H1 (cell line): Measurements from ENCODE around the gene TPRX1. TPM values are rescaled to one million over a fixed set of nuclear protein-coding genes. Genes with fewer than 3 reads are reported as not detected.

Source experiments
- CTCF ChIA-PET: fragments of 300-600 bp; sonication (Branson Sonifier 250); formaldehyde crosslinking; loops from one replicate; lab custom pipeline; 2021; ENCODE audit not compliant: partially characterized antibody; lab: Charles Lee
- POLR2A ChIA-PET: fragments of 300-600 bp; sonication (Branson Sonifier 250); formaldehyde crosslinking; loops from one replicate; lab custom pipeline; 2021; ENCODE audit warnings: inconsistent platforms; ENCODE audit not compliant: partially characterized antibody; lab: Charles Lee
- DNase-seq, 2 experiments: peaks; one replicate each; pipeline versions ENCODE4 v3.0.0 to v3.0.0-alpha.2; 2010 to 2022; ENCODE audit warnings: low spot score in 2 of 2, low read depth in 1 of 2, mixed read lengths in 1 of 2
- FAIRE-seq: peaks from 2 replicates; lab custom pipeline; 2011; peaks lifted over from hg19 to GRCh38; lab: Jason Lieb, UNC
- H2AFZ ChIP-seq: 2 replicates; pipeline ENCODE4 v1.8.1; 2012; ENCODE audit warnings: low read length, inconsistent platforms
- H2AK5ac ChIP-seq: 2 replicates; pipeline ENCODE4 v1.6.1; 2013; ENCODE audit warnings: low read depth, low read length
- H2BK120ac ChIP-seq: replicated peaks from 2 replicates; pipeline ENCODE3; 2013; ENCODE audit warnings: low read depth, low read length, inconsistent platforms
- H2BK12ac ChIP-seq: 2 replicates; pipeline ENCODE4 v1.6.1; 2013; ENCODE audit warnings: low read depth, low read length
- H2BK15ac ChIP-seq: 2 replicates; pipeline ENCODE4 v1.6.1; 2013; ENCODE audit warnings: low read length
- H2BK20ac ChIP-seq: 2 replicates; pipeline ENCODE4 v1.6.1; 2013; ENCODE audit warnings: low read length
- H2BK5ac ChIP-seq: 2 replicates; pipeline ENCODE4 v1.6.1; 2013; ENCODE audit warnings: low read depth, low read length
- H3K14ac ChIP-seq: 2 replicates; pipeline ENCODE4 v1.6.1; 2013; ENCODE audit warnings: inconsistent platforms; ENCODE audit not compliant: insufficient read length
- H3K18ac ChIP-seq: 2 replicates; pipeline ENCODE4 v1.6.1; 2013; ENCODE audit warnings: low read length; ENCODE audit errors: extremely low read depth
- H3K23ac ChIP-seq: 2 replicates; pipeline ENCODE4 v1.6.1; 2013; ENCODE audit warnings: inconsistent platforms; ENCODE audit not compliant: insufficient read length
- H3K23me2 ChIP-seq: 2 replicates; pipeline ENCODE4 v1.6.1; 2013; ENCODE audit warnings: low read depth, low read length
- H3K27ac ChIP-seq: 2 replicates; pipeline ENCODE4 v1.6.1; 2011; ENCODE audit warnings: low read depth, low read length, inconsistent platforms
- H3K27me3 ChIP-seq, 4 experiments: replicated peaks in 1 of 4; 1 replicate in 1 of 4; 2 replicates in 3 of 4; pipeline versions ENCODE4 v1.6.1 to v1.8.1; 2011 to 2013; ENCODE audit warnings: low read length in 3 of 4, mild to moderate bottlenecking in 3 of 4, inconsistent platforms in 2 of 4, mixed read lengths in 2 of 4, moderate library complexity in 1 of 4; ENCODE audit not compliant: control insufficient read depth in 3 of 4, insufficient read depth in 3 of 4; ENCODE audit errors: extremely low read depth in 1 of 4
- H3K36me3 ChIP-seq, 4 experiments: 2 replicates each; pipeline versions ENCODE4 v1.6.1 to v1.8.1; 2011 to 2013; ENCODE audit warnings: mild to moderate bottlenecking in 4 of 4, low read length in 3 of 4, moderate library complexity in 2 of 4, control low read depth in 1 of 4, inconsistent platforms in 1 of 4; ENCODE audit not compliant: insufficient read depth in 4 of 4, control insufficient read depth in 2 of 4
- H3K4ac ChIP-seq: replicated peaks from 2 replicates; pipeline ENCODE3; 2013; ENCODE audit warnings: low read length, low read depth, mixed read lengths, inconsistent platforms; ENCODE audit not compliant: insufficient read length
- H3K4me1 ChIP-seq, 4 experiments: replicated peaks in 1 of 4; 1 replicate in 1 of 4; 2 replicates in 3 of 4; pipeline versions ENCODE4 v1.6.1 to v1.8.1; 2011 to 2013; ENCODE audit warnings: low read length in 3 of 4, inconsistent platforms in 2 of 4, mixed read lengths in 1 of 4; ENCODE audit not compliant: insufficient read depth in 4 of 4, control insufficient read depth in 3 of 4
- H3K4me2 ChIP-seq, 2 experiments: 2 replicates each; pipeline versions ENCODE4 v1.6.1 to v1.8.1; 2011 to 2013; ENCODE audit warnings: low read depth in 2 of 2, low read length in 2 of 2, control low read depth in 1 of 2, inconsistent platforms in 1 of 2, mild to moderate bottlenecking in 1 of 2; ENCODE audit not compliant: insufficient read depth in 1 of 2
- H3K4me3 ChIP-seq, 4 experiments: fragments of 200-600, 300-600 bp in 1 of 4; sonication (generic), shearing (Covaris generic), sonication (Bioruptor Twin) in 1 of 4; 2 replicates each; pipeline versions ENCODE4 v1.5.1 to v1.8.1; 2011 to 2016; ENCODE audit warnings: low read length in 4 of 4, low read depth in 3 of 4, control low read depth in 2 of 4, inconsistent platforms in 2 of 4, mild to moderate bottlenecking in 2 of 4, mixed read lengths in 1 of 4, moderate library complexity in 1 of 4; ENCODE audit not compliant: insufficient read depth in 2 of 4; ENCODE audit errors: extremely low read depth in 1 of 4
- H3K56ac ChIP-seq: replicated peaks from 2 replicates; pipeline ENCODE3; 2013; ENCODE audit warnings: low read depth, mild to moderate bottlenecking, mixed read lengths, low read length, inconsistent platforms; ENCODE audit not compliant: insufficient read length
- H3K79me1 ChIP-seq: 2 replicates; pipeline ENCODE4 v1.6.1; 2013; ENCODE audit warnings: low read depth, low read length, control low read depth
- H3K79me2 ChIP-seq, 2 experiments: 2 replicates each; pipeline versions ENCODE4 v1.6.1 to v1.8.1; 2012 to 2013; ENCODE audit warnings: low read length in 2 of 2, mild to moderate bottlenecking in 2 of 2, inconsistent platforms in 1 of 2; ENCODE audit not compliant: insufficient read depth in 2 of 2, control insufficient read depth in 1 of 2
- H3K9ac ChIP-seq, 4 experiments: replicated peaks in 1 of 4; 1 replicate in 1 of 4; 2 replicates in 3 of 4; pipeline versions ENCODE4 v1.6.1 to v1.8.1; 2011 to 2013; ENCODE audit warnings: low read depth in 3 of 4, low read length in 3 of 4, control low read depth in 2 of 4, mild to moderate bottlenecking in 2 of 4, moderate library complexity in 2 of 4, inconsistent platforms in 1 of 4; ENCODE audit errors: extremely low read depth in 1 of 4
- H3K9me3 ChIP-seq, 2 experiments: 2 replicates each; pipeline versions ENCODE4 v1.6.1 to v1.8.1; 2012 to 2013; ENCODE audit warnings: mild to moderate bottlenecking in 2 of 2, moderate library complexity in 2 of 2, control low read depth in 1 of 2, inconsistent platforms in 1 of 2, low read depth in 1 of 2, low read length in 1 of 2, mixed read lengths in 1 of 2; ENCODE audit not compliant: insufficient read depth in 2 of 2
- H4K20me1 ChIP-seq, 2 experiments: replicated peaks in 1 of 2; 2 replicates each; pipeline versions ENCODE3 to v1.8.1; 2011 to 2013; ENCODE audit warnings: inconsistent platforms in 2 of 2, low read length in 2 of 2, mild to moderate bottlenecking in 1 of 2; ENCODE audit not compliant: insufficient read depth in 2 of 2, control insufficient read depth in 1 of 2
- H4K5ac ChIP-seq: 2 replicates; pipeline ENCODE4 v1.6.1; 2013; ENCODE audit warnings: low read length, low read depth, mixed read lengths, inconsistent platforms; ENCODE audit not compliant: insufficient read length
- H4K8ac ChIP-seq: 2 replicates; pipeline ENCODE4 v1.8.0; 2013; ENCODE audit warnings: mild to moderate bottlenecking, moderate library complexity, low read length, inconsistent platforms; ENCODE audit not compliant: insufficient read depth; ENCODE audit errors: extremely low read depth
- H4K91ac ChIP-seq: replicated peaks from 2 replicates; pipeline ENCODE3; 2013; ENCODE audit warnings: low read length, mixed read lengths, inconsistent platforms; ENCODE audit not compliant: insufficient read length
- SP4 ChIP-seq: IDR thresholded peaks from 2 replicates; pipeline ENCODE4 v1.6.1; 2012; ENCODE audit warnings: low read length, inconsistent platforms
- WGBS, 2 experiments: shearing (Covaris generic) in 1 of 2; methylation state at CpG; one replicate each; pipeline versions ENCODE4 v1.1.6 to v1.1.7; 2013 to 2015; ENCODE audit warnings: low lambda C conversion rate in 2 of 2, mixed read lengths in 2 of 2, inconsistent platforms in 1 of 2, low coverage in 1 of 2, missing lambda C conversion rate in 1 of 2; ENCODE audit not compliant: insufficient replicate concordance in 2 of 2, insufficient coverage in 1 of 2, insufficient read length in 1 of 2; ENCODE audit errors: extremely low coverage in 1 of 2, missing lambda C conversion rate in 1 of 2; 5-methylcytosine and 5-hydroxymethylcytosine counted together
- polyA plus RNA-seq, 7 experiments: library from polyadenylated mRNA; depleted of rRNA in 3 of 7; stranded (reverse) in 5 of 7; unstranded in 2 of 7; fragments of >200 nt in 5 of 7; fragments of 200-250 nt in 2 of 7; gene quantifications; 1 replicate in 5 of 7; 2 replicates in 1 of 7; 4 replicates in 1 of 7; pipeline versions ENCODE4 v1.2.1 to v1.2.3, GENCODE V29; 2011 to 2013; ENCODE audit warnings: missing spikeins in 2 of 7, mixed read lengths in 2 of 7
- total RNA-seq: library from RNA; stranded (reverse); fragmentation: NEBNext Ultra II Directional; extraction: Animal tissue kit (Norgen Biotek cat#: 25700); gene quantifications from 2 replicates; pipeline ENCODE4 v1.2.1, GENCODE V29; 2021

The TPRX1 gene
- total and polyA plus RNA-seq, 2 of the 8 experiments (the other 6 are each of a cell fraction or from before 2014, with no cell fraction given), result 0.03 TPM; not detected in 1

GRCh38 chr19:47752440-47753211 lies 51.7 kb downstream of the TPRX1 start:
- CTCF ChIA-PET, result interaction anchor here (0.5 to 1.8 kb wide), 5 partner anchors 13 to 97 kb away, joined by 3 to 6 read pairs (median 4); partner anchors contain the start of gene EHD2
- H2AK5ac ChIP-seq, result no peak overlapping the region
- H3K27me3 ChIP-seq, result no peaks in the 10 kb centered on the region
- H2BK20ac ChIP-seq, result no peak overlapping the region
- H3K9ac ChIP-seq, result no peak overlapping the region
- H3K4me2 ChIP-seq, result no peak overlapping the region
- no peak overlapping the region for H3K23ac ChIP-seq
- no peaks in the 10 kb centered on the region for H3K23me2 ChIP-seq
- no peak overlapping the region for H2AFZ ChIP-seq
- peaks cover 16 to 22% of the 10 kb centered on the region in 2 experiments for H4K20me1 ChIP-seq
- POLR2A ChIA-PET, result interaction anchor here (0.6 to 11.1 kb wide), 15 partner anchors 5 to 826 kb away, joined by 3 to 204 read pairs (median 4); partner anchors contain the start of gene NOP53
- H4K5ac ChIP-seq, result no peak overlapping the region
- H3K79me1 ChIP-seq, result peaks cover 10% of the 10 kb centered on the region; the same call in 1 of the 2 replicates
- FAIRE-seq, result no peak
- H3K14ac ChIP-seq, result no peak overlapping the region
- H3K9me3 ChIP-seq, result no peaks in the 10 kb centered on the region
- no peak overlapping the region for H2BK5ac ChIP-seq
- no peaks in the 10 kb centered on the region; a peak in 1 of 7 replicates for H3K4me1 ChIP-seq
- no peak overlapping the region for H3K18ac ChIP-seq
- no peak overlapping the region for H2BK15ac ChIP-seq
- peaks cover 49 to 91% (median 83%) of the 10 kb centered on the region in 4 experiments for H3K36me3 ChIP-seq
- H3K4ac ChIP-seq, result no peak overlapping the region
- no peak overlapping the region for H3K4me3 ChIP-seq
- DNase-seq, result no peak
- no peak overlapping the region for H4K8ac ChIP-seq
- H3K27ac ChIP-seq, result no peak overlapping the region
- no peak overlapping the region for H4K91ac ChIP-seq
- WGBS, 2 experiments, result 89% methylated on average over 26 of the region's 27 CpGs; no CpG with 5 or more reads in 1 of the 2 experiments
- H2BK120ac ChIP-seq, result no peak overlapping the region
- no peak overlapping the region for H2BK12ac ChIP-seq
- H3K56ac ChIP-seq, result no peak overlapping the region
- peaks cover 0 to 20% of the 10 kb centered on the region in 2 experiments; a peak in 2 of 4 replicates for H3K79me2 ChIP-seq
- TF ChIP-seq SP4, result no peak
